ENCODE data around the gene CAND2. TPM values are rescaled to one million over a fixed set of nuclear protein-coding genes. Genes with fewer than 3 reads are reported as not detected.

Gene CAND2
- total and polyA plus RNA-seq, 2 of the 8 experiments (the other 6 are each of a cell fraction or from before 2014, with no cell fraction given) = 8.7 TPM

DNA sequence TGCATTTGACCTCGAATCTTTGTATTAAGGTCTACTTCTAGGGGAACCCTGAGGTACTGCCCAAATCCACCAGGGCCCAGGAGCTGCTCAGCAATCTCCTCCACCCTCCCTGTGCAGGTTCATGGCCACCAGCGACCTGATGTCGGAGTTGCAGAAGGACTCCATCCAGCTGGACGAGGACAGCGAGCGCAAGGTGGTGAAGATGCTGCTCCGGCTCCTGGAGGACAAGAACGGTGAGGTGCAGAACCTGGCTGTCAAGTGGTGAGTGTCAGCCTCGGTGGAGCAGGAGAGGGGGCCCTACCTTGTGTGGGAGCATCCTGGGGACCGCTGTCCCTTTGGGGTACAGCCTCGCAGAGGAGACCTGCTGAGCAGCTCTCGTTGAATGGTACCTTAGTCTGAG, 6.9 kb downstream of the CAND2 start:
- 89% methylated on average over 12 of the region's 12 CpGs; no CpG with 5 or more reads in 1 of the 2 experiments for WGBS, 2 experiments (ENCODE audit: extremely low coverage in 1 of 2, insufficient coverage in 1 of 2, insufficient read length in 1 of 2, insufficient replicate concordance in 2 of 2, low coverage in 1 of 2, low lambda C conversion rate in 2 of 2, missing lambda C conversion rate in 1 of 2)
- FAIRE-seq (no peak), DNase-seq (ENCODE audit: low read depth in 1 of 2, low spot score in 2 of 2) (no peak)
- peaks cover 2% of the 10 kb centered on the region in 2 experiments for H4K20me1 ChIP-seq (replicated peaks in 1 of 2; ENCODE audit: control insufficient read depth in 1 of 2, insufficient read depth in 2 of 2, low read length in 2 of 2)
- H3K14ac ChIP-seq (ENCODE audit: insufficient read length) = no peak overlapping the region
- H4K8ac ChIP-seq (ENCODE audit: extremely low read depth, insufficient read depth, low read length) = no peak overlapping the region
- no peaks in the 10 kb centered on the region for H3K79me2 ChIP-seq (ENCODE audit: control insufficient read depth in 1 of 2, insufficient read depth in 2 of 2, low read length in 2 of 2)
- no peak overlapping the region for H4K91ac ChIP-seq (replicated peaks; ENCODE audit: insufficient read length, low read length)
- H2BK20ac ChIP-seq (ENCODE audit: low read length) = no peak overlapping the region
- no peak overlapping the region for H3K18ac ChIP-seq (ENCODE audit: extremely low read depth, low read length)
- no peak overlapping the region for H4K5ac ChIP-seq (ENCODE audit: insufficient read length, low read depth, low read length)
- no peaks in the 10 kb centered on the region for H3K79me1 ChIP-seq (ENCODE audit: low read depth, low read length)
- no peaks in the 10 kb centered on the region for H3K9me3 ChIP-seq (ENCODE audit: insufficient read depth in 2 of 2, low read depth in 1 of 2, low read length in 1 of 2)
- no peak overlapping the region for H3K4ac ChIP-seq (replicated peaks; ENCODE audit: insufficient read length, low read depth, low read length)
- no peak overlapping the region for H3K4me3 ChIP-seq (ENCODE audit: extremely low read depth in 1 of 4, insufficient read depth in 2 of 4, low read depth in 3 of 4, low read length in 4 of 4)
- no peak overlapping the region for H3K4me2 ChIP-seq (ENCODE audit: insufficient read depth in 1 of 2, low read depth in 2 of 2, low read length in 2 of 2)
- no peak overlapping the region for H2AK5ac ChIP-seq (ENCODE audit: low read depth, low read length)
- H3K27ac ChIP-seq (ENCODE audit: low read depth, low read length) = no peak overlapping the region
- no peaks in the 10 kb centered on the region for H3K4me1 ChIP-seq (replicated peaks in 1 of 4; ENCODE audit: control insufficient read depth in 3 of 4, insufficient read depth in 4 of 4, low read length in 3 of 4)
- TF ChIP-seq NANOG (IDR thresholded peaks at IDR 0.05; ENCODE audit: insufficient read depth, low read depth, low read length, poor library complexity, severe bottlenecking) (no peak), SIX5 (IDR thresholded peaks at IDR 0.05; ENCODE audit: low read depth, low read length) (no peak), FOSL1 (IDR thresholded peaks at IDR 0.05; ENCODE audit: insufficient read depth, low read depth, low read length) (no peak)
- POLR2A ChIA-PET (ENCODE audit: partially characterized antibody) = interaction anchor here (2.2 kb wide), 1 partner anchor 29 kb away, joined by 7 read pairs; no protein-coding TSS in a partner anchor
- H2BK5ac ChIP-seq (ENCODE audit: low read depth, low read length) = no peak overlapping the region
- no peaks in the 10 kb centered on the region for H3K27me3 ChIP-seq (replicated peaks in 1 of 4; ENCODE audit: control insufficient read depth in 3 of 4, extremely low read depth in 1 of 4, insufficient read depth in 3 of 4, low read length in 3 of 4)
- no peak overlapping the region for H3K23ac ChIP-seq (ENCODE audit: insufficient read length)
- peaks cover 0 to 11% (median 3%) of the 10 kb centered on the region in 4 experiments; a peak in 5 of 8 replicates for H3K36me3 ChIP-seq (ENCODE audit: control insufficient read depth in 2 of 4, insufficient read depth in 4 of 4, low read length in 3 of 4)
- no peak overlapping the region for H3K56ac ChIP-seq (replicated peaks; ENCODE audit: insufficient read length, low read depth, low read length)
- H2AFZ ChIP-seq (ENCODE audit: low read length) = no peak overlapping the region
- H3K23me2 ChIP-seq (ENCODE audit: low read depth, low read length) = no peaks in the 10 kb centered on the region
- H3K9ac ChIP-seq (replicated peaks in 1 of 4; ENCODE audit: extremely low read depth in 1 of 4, low read depth in 3 of 4, low read length in 3 of 4) = no peak overlapping the region
- H2BK15ac ChIP-seq (ENCODE audit: low read length) = no peak overlapping the region
- H2BK12ac ChIP-seq (ENCODE audit: low read depth, low read length) = no peak overlapping the region
- H2BK120ac ChIP-seq (replicated peaks; ENCODE audit: low read depth, low read length) = no peak overlapping the region
- CTCF ChIA-PET (ENCODE audit: partially characterized antibody) = interaction anchor here (1.1 to 2.9 kb wide), 3 partner anchors 8 to 16 kb away, joined by 3 to 16 read pairs (median 4); no protein-coding TSS in a partner anchor

Measured in H1 (cell line).